Hypothalamus (tissue), 51 donors: ENCODE data around the gene C2orf15.
"Not testable (repeated sequence)": the region's sequence is repeated elsewhere in the genome, so short reads cannot be mapped to it uniquely, and the experiment has no call there.

Experiments used
- DNase-seq, 51 donors: peaks; one replicate each; lab custom pipeline; 2025; lab: John Stamatoyannopoulos, UW

Gene C2orf15

GRCh38 chr2:99159594-99159993 lies 18.1 kb downstream of the C2orf15 start:
- no peak for DNase-seq

GRCh38 chr2:99166218-99166617 lies 24.7 kb downstream of the C2orf15 start:
- DNase-seq = no peak

- no peak for DNase-seq
Measured at GRCh38 chr2:99169534-99169933, 28.0 kb downstream of the C2orf15 start.

- no peak for DNase-seq
Measured at GRCh38 chr2:99171377-99172140, 30.1 kb downstream of the C2orf15 start.

GRCh38 chr2:99180755-99181623 lies 39.5 kb downstream of the C2orf15 start, which contains the start of the genes MITD1 and MRPL30:
TSS of gene MITD1 (minus strand) at chr2:99181058. CDS start at chr2:99180981, 77 bp downstream.
TSS of gene MRPL30 (plus strand) at chr2:99181184. CDS start at chr2:99186204, 5,020 bp downstream.
- peak; percentile 57 to 98 (median 90) for DNase-seq

- no peak for DNase-seq
Measured at GRCh38 chr2:99181624-99182000, 40.1 kb downstream of the C2orf15 start.

- DNase-seq = no peak
Measured at GRCh38 chr2:99183025-99183424, 41.5 kb downstream of the C2orf15 start.

GRCh38 chr2:99184811-99185210 lies 43.3 kb downstream of the C2orf15 start:
- no peak for DNase-seq

- no peak for DNase-seq
Measured at GRCh38 chr2:99187011-99187410, 45.5 kb downstream of the C2orf15 start.

GRCh38 chr2:99188357-99188756 lies 46.9 kb downstream of the C2orf15 start:
- no peak for DNase-seq

- no peak for DNase-seq
Measured at GRCh38 chr2:99190548-99190947, 49.0 kb downstream of the C2orf15 start.

GRCh38 chr2:99192364-99192763 lies 50.9 kb downstream of the C2orf15 start:
- DNase-seq = not testable (repeated sequence)

- DNase-seq = no peak
Measured at GRCh38 chr2:99198103-99198841, 56.8 kb downstream of the C2orf15 start.

- DNase-seq = no peak
Measured at GRCh38 chr2:99200076-99200800, 58.7 kb downstream of the C2orf15 start.
